Measurements from ENCODE around the gene USHBP1.

The USHBP1 gene

GRCh38 chr19:17240062-17240752 lies 24.3 kb downstream of the USHBP1 start:
- DNase-seq, result no peak

DNA sequence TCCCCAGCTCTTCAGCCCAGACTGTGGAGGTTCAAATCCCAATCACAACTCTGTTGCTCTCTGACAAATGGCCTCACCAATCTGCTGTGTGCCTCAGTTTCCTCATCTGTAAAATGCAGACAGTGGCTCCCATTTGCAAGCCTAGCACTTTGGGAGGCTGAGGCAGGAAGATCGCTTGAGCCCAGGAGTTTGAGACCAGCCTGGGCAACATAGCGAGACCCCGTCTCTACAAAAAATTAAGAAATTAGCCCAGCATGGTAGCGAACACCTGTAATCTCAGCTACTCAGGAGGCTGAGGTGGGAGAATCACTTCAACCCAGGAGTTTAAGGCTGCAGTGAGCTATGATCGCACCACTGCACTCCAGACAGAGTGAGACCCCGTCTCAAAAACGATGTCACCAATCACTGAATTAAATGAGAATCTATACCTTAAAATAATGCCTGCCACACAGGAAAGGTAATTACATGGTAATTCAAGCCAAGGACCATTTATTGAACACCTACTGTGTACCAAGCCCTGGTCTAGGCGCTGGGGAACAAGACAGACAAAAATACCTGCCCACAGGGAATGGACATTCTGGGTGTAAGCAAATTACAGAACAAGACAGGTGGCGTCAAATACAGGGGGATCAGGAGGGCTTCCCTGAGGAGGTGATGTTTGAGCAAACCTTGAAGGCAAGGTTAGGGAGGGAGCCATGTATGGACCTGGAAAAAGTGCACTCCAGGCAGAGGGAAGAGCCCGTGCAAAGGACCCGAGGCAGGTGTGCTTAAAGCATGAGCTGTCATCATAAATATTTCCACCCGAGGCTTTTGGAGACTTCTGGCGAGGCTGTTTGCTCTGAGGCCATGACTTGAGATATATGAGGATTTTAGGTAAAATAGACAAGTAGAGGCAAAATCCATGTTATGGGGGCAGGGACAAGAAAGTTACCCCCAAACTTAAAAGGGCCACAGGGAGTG lies 26.5 kb downstream of the USHBP1 start:
- no peak for DNase-seq

DNA sequence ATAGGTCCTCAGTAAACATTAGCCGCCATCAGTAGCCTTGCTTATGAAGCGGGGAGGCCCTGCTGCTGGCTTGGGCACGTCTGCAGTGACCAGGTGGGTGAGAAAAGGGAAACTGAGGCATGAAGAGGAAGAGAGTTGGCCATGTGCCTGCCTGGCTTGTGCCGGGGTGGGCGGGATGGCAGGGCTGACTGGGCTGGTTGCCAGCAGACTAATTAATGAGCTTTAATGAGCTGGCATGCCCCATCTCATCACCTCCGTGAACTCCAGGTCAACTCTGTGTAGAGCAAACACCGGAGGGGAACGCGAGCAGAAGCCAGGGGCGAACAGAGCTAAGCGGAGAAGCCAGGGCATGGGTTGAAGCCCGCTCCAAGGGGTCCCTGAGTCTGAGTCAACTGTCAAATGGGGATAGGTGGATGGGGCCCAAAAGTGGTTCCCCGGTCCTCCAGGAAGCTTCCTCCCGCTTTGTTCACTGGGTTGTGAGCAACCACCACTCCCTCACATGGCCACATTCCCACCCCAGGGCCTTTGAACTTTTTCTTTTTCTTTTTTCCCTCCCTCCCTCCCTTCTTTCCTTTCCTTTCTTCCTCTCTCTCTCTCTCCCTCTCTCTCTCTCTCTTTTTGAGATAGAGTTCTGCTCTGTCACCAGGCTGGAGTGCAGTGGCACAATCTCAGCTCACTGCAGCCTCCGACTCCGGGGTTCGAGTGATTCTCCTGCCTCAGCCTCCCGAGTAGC lies 27.6 kb downstream of the USHBP1 start:
- no peak for DNase-seq

GRCh38 chr19:17235971-17236777 lies 28.4 kb downstream of the USHBP1 start:
- no peak for DNase-seq

- DNase-seq, result peak; percentile 75
Observed at GRCh38 chr19:17235300-17235970, 29.1 kb downstream of the USHBP1 start.

- DNase-seq, result peak; percentile 76 to 77
Observed at GRCh38 chr19:17234911-17235299, 29.6 kb downstream of the USHBP1 start.

GRCh38 chr19:17232258-17232657 lies 32.3 kb downstream of the USHBP1 start:
- DNase-seq, result no peak

- no peak for DNase-seq
Observed at GRCh38 chr19:17229890-17230289, 34.7 kb downstream of the USHBP1 start.

DNA sequence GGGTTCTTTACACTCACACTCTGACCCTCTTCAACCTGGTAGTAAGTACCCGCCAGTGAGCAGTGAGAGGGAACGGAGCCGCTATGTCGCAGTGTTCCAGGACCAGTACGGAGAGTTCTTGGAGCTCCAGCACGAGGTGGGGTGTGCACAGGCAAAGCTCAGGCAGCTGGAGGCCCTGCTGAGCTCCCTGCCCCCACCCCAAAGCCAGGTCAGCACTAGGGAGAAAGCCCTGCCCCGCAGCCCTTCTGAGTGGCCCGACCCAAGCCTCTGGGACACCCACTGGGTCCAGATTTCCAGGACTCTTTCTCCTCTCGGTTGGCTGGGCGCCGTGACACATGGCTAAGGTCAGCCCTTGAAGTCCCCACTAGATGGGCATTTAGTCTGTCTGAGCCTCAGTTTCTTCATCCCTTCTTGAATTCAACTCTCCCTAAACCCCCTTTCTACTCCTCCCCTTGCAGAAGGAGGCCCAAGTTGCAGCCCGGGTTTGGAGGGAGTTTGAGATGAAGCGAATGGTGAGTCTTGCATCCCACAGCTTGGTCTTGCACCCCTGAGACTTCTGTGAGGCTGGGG lies 36.7 kb downstream of the USHBP1 start:
- no peak for DNase-seq

DNA sequence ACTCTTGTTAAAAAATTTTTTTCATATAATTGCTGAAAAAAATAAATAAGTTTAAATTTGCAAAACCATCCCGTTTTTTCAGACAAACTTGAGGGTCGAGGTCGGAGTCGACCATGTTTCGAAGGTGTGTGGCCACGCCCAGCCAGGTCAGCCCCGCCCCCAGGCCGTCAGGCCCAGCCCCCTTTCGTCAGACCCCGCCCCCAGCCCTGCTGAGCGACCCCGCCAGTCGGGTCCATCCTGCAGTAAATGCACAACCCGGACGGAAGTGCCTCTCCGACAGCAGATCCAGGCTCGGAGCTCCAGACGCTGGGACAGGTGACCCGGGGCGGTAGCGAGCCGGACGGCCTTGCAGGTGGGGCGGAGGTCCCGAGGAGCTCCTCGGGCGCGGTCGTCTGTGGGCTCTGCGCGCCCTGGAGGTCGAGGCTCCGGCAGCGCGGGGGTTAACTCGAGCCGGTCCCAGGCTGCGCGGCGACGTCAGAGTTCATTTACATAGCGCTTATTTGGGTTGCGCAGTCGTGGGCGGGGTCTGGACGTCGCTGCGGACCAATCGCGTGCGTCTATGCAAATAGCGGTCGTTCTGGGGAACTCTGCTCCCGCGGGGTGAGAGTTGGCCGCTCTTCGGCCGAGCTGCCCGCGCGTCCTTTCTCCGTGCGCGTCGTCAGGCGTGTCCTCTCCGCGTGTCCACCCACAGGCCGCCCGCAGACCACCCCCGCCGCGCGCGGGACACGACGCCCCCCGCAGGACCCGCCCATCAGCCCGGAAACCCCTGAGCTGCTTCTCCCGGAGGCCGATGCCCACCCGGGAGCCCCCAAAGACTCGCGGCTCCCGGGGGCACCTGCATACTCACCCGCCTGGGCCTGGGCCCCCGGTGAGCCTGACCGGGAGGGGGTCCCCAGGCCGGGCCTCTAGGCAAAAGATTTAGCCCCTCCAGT lies 38.3 kb downstream of the USHBP1 start, which contains the start of gene OCEL1:
Gene OCEL1, plus strand, starts transcription at position 225 of the 932 bp plus-strand sequence. Its CDS starts 22 bp downstream, at position 247.
- DNase-seq, result peak; percentile 97 to 98

DNA sequence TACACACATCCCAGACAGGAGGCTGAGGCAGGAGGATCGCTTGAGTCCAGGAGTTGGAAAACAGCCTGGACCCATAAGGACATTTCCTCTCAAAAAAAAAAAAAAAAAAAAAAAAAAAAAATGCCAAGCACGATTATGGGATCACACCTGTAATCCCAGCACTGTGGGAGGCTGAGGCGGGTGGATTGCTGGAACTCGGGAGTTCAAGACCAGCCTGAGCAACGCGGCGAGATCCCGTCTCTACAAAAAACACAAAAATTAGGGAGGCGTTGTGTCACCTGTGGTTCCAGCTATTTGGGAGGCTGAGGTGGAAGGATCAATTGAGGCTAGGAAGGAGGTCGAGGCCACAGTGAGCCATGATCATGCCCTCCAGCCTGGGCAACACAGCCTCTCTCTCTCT lies 39.5 kb downstream of the USHBP1 start:
- DNase-seq, result no peak

DNA sequence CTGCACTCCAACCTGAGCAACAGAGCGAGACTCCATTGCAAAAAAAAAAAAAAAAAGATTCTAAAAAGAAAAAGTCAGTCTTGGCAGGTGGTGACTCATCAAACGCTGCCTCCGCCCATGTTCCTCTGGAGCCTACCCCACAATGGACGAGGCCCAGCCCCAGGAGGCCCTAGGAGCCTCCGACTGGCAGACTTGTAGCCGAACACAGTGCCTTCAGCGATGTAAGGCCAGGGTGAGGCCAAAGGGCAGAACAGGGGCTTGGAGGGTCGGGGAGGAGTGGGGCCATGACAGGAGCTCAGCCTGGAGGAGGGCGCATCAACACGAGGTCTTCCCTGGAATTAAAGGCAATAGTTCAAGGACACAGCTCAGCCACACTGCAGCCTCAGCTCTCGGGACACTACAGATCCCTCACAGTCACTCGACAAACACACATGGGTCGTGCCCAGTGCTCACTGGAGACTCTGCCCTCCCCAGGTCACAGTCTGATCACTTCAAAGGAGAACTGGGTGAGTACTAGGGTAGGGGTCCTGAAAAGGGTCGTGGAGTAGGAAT lies 44.3 kb downstream of the USHBP1 start:
- peak in 1 of 2 donors; percentile 18 for DNase-seq

GRCh38 chr19:17219286-17219685 lies 45.3 kb downstream of the USHBP1 start:
- DNase-seq, result no peak

DNA sequence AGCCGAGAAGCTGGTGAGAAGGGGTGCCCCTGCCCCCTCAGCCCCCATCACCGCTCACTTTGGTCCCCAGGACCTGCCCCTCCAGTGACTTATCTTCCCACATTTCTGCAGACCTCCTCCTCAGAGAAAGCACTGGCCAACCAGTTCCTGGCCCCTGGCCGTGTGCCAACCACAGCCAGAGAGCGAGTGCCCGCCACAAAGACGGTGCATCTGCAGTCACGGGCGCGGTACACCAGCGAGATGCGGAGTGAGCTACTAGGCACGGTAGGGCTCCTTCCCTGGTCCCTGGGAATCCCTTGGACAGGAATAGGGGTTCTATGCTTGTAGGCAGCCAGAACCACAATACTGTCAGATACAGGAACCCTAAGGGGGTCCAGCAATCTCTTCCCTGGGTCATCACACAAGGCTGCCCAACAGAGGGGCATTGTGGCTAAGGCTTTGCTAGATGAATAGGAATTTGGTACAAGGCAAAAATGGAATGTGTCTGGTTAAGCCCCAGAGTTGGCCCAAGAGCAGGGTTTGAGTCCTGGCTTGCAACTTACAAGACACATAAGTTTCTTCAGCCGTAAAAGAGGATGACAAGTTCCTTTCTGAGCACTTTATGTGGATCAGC lies 48.4 kb downstream of the USHBP1 start:
- no peak for DNase-seq

GRCh38 chr19:17215127-17215971 lies 49.2 kb downstream of the USHBP1 start, which contains the start of gene USE1:
Gene USE1, plus strand, starts transcription at chr19:17215357. Its CDS starts 49 bp downstream, at chr19:17215406.
- peak; percentile 86 to 87 for DNase-seq

DNA sequence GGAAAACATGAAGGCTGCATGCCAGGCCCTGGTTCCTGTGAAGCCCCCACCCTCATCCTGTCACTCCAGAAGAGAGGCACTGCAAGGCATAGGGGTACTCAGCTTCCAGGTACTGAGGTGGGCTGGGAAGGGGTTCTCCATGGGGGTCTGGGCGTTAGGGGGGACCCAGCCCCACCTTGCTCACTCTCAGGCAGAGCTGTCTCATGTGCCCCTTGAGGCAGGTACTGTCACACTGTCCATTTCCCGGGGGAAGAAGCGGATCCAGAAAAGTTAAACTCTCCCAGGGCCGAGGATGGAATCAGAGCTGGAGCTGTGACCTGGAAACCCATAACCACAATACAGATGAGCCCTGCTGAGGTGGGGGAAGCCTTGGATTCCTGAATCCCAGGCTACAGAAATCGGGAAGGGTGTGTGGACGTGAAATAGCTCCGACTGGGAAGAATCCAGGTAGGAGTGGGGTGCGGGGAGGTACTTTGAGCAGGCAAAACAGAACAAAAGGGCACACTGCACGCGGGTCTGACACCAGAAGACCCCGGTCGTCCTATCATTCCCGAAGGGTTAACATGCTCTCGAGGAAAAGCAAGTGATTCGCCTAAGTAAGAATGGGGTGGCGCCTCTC lies 49.9 kb downstream of the USHBP1 start:
- no peak for DNase-seq

GRCh38 chr19:17213334-17213733 lies 51.2 kb downstream of the USHBP1 start:
- DNase-seq, result no peak

Data from stimulated activated CD4-positive, alpha-beta T cell treated with anti-CD3 and anti-CD28 coated beads, Interleukin-2, amount 100 ng/mL, for 24 hours (primary cell).